Measurements from ENCODE around the gene LIN7B. TPM values are rescaled to one million over a fixed set of nuclear protein-coding genes. Genes with fewer than 3 reads are reported as not detected.

The LIN7B gene
- total RNA-seq, 1 experiment from 2014 or later = 4.2 TPM

GRCh38 chr19:49149652-49150105 lies 35.5 kb downstream of the LIN7B start:
- TF ChIP-seq CTCF (conservative IDR thresholded peaks at IDR 0.05) = no peak
- no peaks in the 10 kb centered on the region for H3K79me1 ChIP-seq (ENCODE audit: insufficient read depth, low read depth, low read length, poor library complexity, severe bottlenecking)
- H3K9me3 Mint-ChIP-seq = peaks cover 0 to 6% of the 10 kb centered on the region in 2 experiments; a peak in 2 of 5 replicates
- H3K27ac ChIP-seq (ENCODE audit: insufficient read length, low read depth, low read length) = no peak overlapping the region
- no CpG with 5 or more reads among the region's 23 CpGs for WGBS (ENCODE audit: extremely low coverage, insufficient read length, low lambda C conversion rate)
- H4K5ac ChIP-seq (ENCODE audit: insufficient read length, low read depth, low read length) = no peak overlapping the region
- no peak overlapping the region for H4K91ac ChIP-seq (ENCODE audit: insufficient read length, low read depth, low read length)
- peaks cover 21 to 48% of the 10 kb centered on the region in 2 experiments for H3K4me1 Mint-ChIP-seq
- H3K27me3 Mint-ChIP-seq (ENCODE audit: low read depth) = peaks cover 28% of the 10 kb centered on the region
- peak overlapping the region; percentile 87 to 96 for H3K4me3 Mint-ChIP-seq
- H3K18ac ChIP-seq (ENCODE audit: insufficient read length, low read depth, low read length) = no peak overlapping the region
- H3T11ph ChIP-seq (ENCODE audit: low read length) = no peak overlapping the region
- peak overlapping the region; percentile 93 to 96 (median 94); a peak in 5 of 7 replicates for H3K27ac Mint-ChIP-seq
- peak overlapping the region; percentile 23; the same call in 1 of the 2 replicates for H3K14ac ChIP-seq (ENCODE audit: insufficient read depth, low read length)
- H2BK20ac ChIP-seq (ENCODE audit: low read depth, low read length, poor library complexity, severe bottlenecking) = no peak overlapping the region
- DNase-seq = peak; percentile 80
- no peak overlapping the region for H2BK15ac ChIP-seq (ENCODE audit: low read depth, low read length)
- no peak overlapping the region for H2BK12ac ChIP-seq (ENCODE audit: insufficient read length, low read depth, low read length)
- H3K23me2 ChIP-seq (ENCODE audit: insufficient read length, low read depth, low read length, poor library complexity, severe bottlenecking) = peaks cover 17% of the 10 kb centered on the region
- no peak overlapping the region for H4K8ac ChIP-seq (replicated peaks; ENCODE audit: insufficient read length, low read depth, low read length)
- peak overlapping the region; percentile 57 for H3K4me2 ChIP-seq (ENCODE audit: insufficient read depth, insufficient read length, low read length)
- H4K20me1 ChIP-seq (ENCODE audit: control insufficient read depth, insufficient read depth, insufficient read length) = no peaks in the 10 kb centered on the region
- no peaks in the 10 kb centered on the region; the same call in 1 of the 2 replicates for H3K27me3 ChIP-seq (ENCODE audit: insufficient read depth, low read length)
- H3K23ac ChIP-seq (ENCODE audit: insufficient read length, low read depth, low read length) = no peak overlapping the region
- H3K4me1 ChIP-seq (ENCODE audit: insufficient read depth, low read length) = no peaks in the 10 kb centered on the region
- peaks cover 0 to 12% (median 0%) of the 10 kb centered on the region in 3 experiments; a peak in 4 of 7 replicates for H3K36me3 Mint-ChIP-seq (ENCODE audit: insufficient read depth in 1 of 3, low read depth in 3 of 3)
- no peak overlapping the region for H2AK5ac ChIP-seq (ENCODE audit: insufficient read length, low read length)
- peak overlapping the region; percentile 32 for H3K9ac ChIP-seq (ENCODE audit: extremely low read depth, insufficient read length, low read length)
- H2BK120ac ChIP-seq (ENCODE audit: low read depth, low read length, poor library complexity, severe bottlenecking) = no peak overlapping the region
- H3K56ac ChIP-seq (ENCODE audit: insufficient read length, low read depth, low read length) = no peak overlapping the region
- H3K79me2 ChIP-seq (ENCODE audit: insufficient read depth, low read length) = no peaks in the 10 kb centered on the region
- no peak overlapping the region for H2BK5ac ChIP-seq (ENCODE audit: insufficient read length, low read length)
- H3K4ac ChIP-seq (ENCODE audit: low read depth, low read length) = no peak overlapping the region
- H3K9me3 ChIP-seq (ENCODE audit: control insufficient read depth, low read depth, low read length) = no peaks in the 10 kb centered on the region
- H2AFZ ChIP-seq (ENCODE audit: low read length) = no peak overlapping the region

Measured in H9 (cell line).